CD4-positive, alpha-beta T cell treated with Interleukin-2 at 100 ng/mL for 4 hours (primary cell): ENCODE results near the gene ARHGAP29.

Experiments
- DNase-seq: peaks from one replicate; pipeline ENCODE4 v3.0.0-alpha.2; 2020; ENCODE audit warnings: low spot score

Gene ARHGAP29

DNA sequence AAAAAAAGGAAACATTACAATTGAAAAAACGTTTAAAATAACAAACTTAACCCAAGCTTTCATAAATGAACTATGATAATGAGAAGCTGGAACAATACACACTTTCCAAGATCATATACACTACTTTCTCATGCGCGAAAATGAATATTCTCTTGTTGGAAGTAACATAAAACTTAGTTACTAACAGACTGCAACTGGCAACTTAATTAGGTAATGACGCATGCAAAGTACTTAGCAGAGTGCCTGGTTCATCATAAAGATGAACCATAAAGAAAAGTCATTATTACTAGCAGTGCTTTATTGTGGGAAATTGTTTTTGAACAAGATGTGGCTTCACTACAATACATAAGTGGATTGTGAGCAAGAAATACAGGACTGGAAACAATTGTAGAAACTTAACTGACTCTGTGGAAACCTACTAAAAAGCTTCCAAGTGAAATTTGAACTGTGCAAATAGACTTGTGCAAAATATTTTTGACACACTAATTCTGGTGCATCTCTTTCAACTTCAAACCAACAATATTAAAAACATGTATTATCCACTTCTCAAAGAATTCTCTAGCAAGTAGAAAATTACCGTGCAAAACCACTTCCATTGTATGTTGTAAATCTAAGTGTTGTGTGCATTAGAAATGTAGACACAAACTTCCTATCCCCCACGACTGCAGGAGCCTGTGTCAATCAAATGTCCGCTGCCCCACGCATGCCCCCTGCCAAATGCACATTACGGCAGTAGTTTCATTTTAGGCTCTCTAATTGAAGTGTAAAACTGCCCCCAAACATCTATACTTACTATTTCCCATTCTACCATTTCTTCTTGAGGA lies 2.0 kb downstream of the ARHGAP29 start:
- DNase-seq: no peak

DNA sequence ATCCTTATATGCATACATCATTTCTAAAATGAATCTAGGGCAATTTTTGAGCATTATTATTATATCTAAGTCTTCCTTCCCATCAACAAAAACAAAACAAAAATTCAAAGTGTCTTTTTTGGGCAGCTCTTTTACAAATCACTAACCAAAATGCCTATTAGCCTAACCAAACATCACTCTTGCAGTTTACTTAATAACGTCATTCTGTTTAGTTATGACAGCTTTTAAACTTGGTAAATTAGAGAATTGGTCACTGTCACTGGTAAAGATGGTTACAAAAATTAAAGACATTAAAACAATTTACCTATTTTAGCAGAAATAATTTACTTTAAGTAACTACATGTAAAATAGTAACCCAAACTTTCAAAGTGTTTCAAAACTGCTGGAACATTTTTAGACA lies 2.8 kb downstream of the ARHGAP29 start:
- DNase-seq: no peak

GRCh38 chr1:94231746-94232145 lies 5.6 kb downstream of the ARHGAP29 start:
- no peak for DNase-seq

DNA sequence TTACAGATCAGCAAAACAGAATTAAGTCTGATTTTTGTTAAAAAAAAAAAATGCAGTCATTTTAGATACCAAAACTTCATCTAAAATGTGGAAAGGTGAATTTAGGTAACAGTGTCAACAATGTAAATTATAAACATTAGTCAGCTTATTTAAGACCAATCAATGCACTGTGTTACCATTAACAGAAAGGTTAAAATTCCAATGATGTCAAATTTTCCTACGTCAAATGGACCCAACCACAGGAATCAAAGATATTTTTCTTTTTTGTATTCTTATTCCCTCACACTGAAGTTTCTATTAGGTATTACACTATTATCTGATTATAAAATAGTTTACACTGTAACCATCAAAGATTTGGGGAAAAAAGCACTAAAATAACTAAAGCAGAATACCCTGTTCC lies 6.5 kb downstream of the ARHGAP29 start:
- no peak for DNase-seq

- no peak for DNase-seq
Measured at GRCh38 chr1:94228640-94229375, 8.6 kb downstream of the ARHGAP29 start.

GRCh38 chr1:94227624-94228023 lies 9.8 kb downstream of the ARHGAP29 start:
- DNase-seq: no peak

DNA sequence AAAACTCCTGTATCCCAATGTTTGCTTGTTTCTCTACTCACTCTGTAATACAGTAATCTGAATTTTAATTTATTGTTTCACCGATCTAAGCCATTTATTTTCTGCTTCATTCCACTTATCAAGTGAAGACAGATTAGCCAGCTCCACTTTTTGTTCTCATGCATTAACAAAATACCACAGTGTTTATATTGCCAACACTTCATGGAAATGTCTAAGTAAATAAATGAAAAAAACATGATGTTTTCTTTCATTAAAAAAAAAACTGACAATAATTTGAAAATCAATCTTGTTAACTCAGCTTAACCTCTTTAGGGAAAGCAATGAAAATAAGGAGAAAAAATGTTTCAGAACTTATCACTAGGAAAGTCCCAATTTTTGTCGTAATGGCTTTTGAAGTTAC lies 11.5 kb downstream of the ARHGAP29 start:
- DNase-seq: no peak

- no peak for DNase-seq
Measured at GRCh38 chr1:94218332-94218731, 19.1 kb downstream of the ARHGAP29 start.

GRCh38 chr1:94215955-94216354 lies 21.4 kb downstream of the ARHGAP29 start:
- DNase-seq: no peak

GRCh38 chr1:94209982-94210381 lies 27.4 kb downstream of the ARHGAP29 start:
- DNase-seq: no peak

GRCh38 chr1:94209425-94209824 lies 28.0 kb downstream of the ARHGAP29 start:
- no peak for DNase-seq

DNA sequence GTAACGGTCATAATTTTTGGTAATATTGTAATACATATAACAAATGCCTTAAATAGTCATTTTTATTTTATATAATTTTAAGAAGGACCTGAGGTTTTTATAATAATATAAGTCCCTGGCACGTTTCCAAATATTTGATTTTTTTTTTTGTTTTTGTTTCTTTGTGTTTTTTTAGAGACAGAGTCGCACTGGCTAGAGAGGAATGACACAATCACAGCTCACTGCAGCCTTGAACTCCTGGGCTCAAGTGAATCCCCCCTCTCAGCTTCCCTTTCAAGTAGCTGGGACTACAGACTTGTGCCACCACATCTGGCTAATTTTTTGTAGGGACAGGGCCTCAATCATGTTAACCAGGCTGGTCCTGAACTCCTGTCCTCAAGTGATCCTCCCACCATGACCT lies 29.7 kb downstream of the ARHGAP29 start:
- no peak for DNase-seq

DNA sequence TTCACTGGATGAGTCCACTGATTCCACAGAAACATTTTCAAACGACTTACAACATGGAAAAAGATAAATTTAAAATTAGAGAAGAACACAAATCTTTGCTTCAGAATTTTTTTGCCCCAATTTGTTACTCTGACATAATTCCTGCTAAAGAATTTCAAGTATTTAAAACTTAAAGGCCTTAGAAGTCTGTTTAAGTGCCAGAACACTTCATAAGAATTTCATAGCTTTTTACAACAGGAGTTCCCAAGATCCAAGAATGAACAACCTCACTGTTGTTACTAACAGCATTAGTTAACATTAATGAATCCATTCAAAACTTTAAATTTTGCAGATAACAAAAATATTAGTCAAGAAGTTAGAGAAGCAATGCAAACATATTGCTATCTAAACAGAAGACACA lies 31.7 kb downstream of the ARHGAP29 start:
- no peak for DNase-seq

DNA sequence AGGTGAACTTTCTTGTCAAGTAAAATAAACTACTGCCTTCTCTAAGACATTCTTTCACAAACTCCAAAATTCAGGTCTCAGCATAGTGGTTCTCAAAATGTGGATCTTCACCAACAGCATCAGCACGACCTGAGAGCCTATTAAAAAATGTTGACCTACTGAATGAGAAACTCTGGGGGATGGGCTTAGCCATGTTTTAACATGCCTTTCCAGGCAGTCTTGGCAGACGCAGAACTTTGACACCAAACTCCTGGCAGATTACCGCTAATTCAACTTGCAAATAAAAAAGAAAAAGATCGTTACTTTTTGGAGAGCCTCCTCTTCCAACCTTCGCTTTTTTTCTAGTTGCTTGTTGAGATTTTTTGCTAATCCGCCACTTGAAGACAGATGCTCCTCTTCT lies 35.1 kb downstream of the ARHGAP29 start:
- DNase-seq: no peak

DNA sequence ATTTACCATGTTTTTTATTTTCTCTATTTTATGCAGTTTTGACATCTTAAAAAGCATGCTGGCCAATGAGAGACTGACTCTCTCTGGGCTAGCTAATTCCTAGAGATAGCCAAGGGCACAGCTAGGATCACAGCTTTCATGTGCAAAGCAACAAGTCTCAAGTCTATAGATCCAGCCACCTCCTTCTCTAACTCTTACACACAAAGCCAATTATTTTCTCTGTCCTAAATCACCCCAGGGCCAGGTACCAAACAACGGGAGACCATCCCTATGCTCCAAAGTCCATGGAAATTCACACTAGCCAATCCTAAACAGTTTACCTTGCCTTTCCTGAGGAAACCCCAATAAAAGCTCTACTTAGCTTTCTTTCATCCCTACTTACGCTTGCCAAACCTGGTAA lies 38.0 kb downstream of the ARHGAP29 start:
- no peak for DNase-seq

DNA sequence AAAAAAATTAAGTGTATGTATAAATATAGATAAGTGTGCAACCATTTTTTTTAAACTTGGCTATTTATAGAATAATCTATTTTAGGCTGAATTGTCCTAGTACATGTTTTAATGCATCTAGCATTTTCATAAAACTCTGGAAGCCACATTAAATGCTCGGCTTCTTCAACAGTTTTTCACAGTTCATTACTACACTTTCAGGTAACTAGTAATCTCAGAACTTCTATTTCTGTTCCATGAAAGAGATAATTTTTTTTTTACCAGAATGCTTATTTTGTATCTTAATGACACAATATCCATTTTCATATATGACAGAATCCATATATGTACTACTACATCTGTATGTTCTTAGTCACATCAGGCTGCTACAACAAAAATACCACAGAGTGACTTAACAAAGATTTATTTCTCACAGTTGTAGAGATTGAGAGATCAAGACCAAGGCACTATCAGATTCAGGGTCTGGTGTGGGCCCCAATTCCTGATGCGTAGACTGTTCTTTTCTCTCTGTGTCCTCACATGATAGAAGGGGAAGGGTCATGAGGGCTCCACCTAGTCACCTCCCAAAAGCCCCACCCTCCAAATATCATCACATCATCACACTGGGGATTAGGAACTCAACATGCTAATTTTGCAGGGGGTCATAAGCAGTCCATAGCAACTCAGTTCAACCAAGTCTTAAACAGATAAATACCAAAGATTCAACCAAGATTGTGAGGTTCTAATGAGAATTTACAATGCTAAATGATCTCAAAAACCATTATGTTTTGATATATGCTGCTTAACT lies 43.1 kb downstream of the ARHGAP29 start:
- no peak for DNase-seq

GRCh38 chr1:94193128-94193527 lies 44.3 kb downstream of the ARHGAP29 start:
- DNase-seq: no peak

DNA sequence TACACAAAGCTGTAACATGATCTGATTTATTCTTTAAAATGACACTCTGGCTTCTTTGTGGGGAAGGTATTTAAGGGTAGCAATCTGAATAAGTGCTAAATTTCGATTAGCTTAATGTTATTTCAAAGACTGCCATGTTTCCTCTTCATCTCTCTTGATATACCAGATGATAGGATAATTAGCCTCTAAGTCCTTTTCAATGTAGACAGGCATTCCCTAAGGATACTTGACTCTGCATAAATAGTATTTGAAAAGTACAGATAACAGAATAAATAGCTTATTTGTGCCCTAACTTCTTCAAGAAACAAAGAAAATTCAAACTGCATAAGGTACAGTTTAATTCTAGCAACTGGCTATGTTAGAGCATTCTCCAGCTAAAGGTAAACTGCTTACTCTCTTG lies 46.2 kb downstream of the ARHGAP29 start:
- no peak for DNase-seq

DNA sequence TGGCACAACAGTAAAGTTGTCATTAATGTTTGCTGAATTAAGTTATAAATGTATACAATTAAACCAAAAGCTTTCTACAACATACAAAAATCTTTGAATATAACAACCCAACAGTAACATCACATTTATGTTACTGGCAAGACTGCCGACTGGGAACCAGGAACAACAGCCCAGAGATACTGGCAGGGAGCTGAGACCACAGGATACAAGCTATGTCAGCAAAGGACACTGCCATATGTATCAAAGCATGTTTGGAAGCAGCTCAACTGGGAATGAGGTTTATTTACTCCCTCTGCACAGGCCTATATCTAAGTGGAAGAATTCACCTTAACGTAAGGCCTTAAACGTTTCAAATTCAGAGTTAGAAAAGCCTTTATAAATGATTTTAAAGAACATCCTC lies 50.4 kb downstream of the ARHGAP29 start:
- no peak for DNase-seq

- DNase-seq: no peak
Measured at GRCh38 chr1:94183197-94183815, 54.1 kb downstream of the ARHGAP29 start.

DNA sequence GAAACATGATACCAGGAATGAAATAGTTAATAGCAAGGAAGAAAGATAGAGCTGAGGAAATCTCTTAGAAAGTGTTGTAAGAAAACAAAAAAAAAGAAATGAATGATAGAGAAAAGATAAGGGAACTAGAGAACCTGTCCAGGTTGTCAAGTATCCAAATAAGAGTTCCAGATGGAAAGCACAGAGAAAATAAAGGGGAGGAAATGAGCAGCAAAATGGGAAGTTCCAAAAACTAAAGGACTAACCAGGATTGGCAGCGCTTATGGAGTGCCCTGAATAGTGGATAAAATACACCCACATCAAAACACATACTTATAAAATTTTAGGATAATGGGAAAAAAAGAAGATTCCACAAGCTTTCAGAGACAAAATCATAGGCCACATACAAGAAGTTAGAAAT lies 55.2 kb downstream of the ARHGAP29 start:
- no peak for DNase-seq

DNA sequence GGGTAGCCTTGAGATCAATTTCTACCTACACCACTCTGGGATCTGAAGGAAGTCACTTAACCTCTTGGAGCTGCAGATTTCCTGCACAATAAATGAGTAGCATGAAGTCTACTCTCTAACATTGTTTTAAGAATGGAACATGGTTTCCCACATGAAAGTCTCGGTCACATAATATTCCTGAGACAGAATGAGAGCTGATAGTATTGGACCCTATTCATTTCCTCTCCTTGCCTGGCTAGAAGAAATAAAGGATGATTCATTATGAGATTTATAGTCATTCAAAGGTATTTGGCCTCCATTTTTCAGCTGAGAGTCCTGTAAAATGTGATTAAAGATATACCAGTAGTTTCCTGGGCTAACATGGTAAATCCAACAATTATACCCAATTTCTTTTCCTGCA lies 56.7 kb downstream of the ARHGAP29 start:
- DNase-seq: no peak
